PC-3 (cell line): Measurements from ENCODE around the gene SRRM2. TPM values are rescaled to one million over a fixed set of nuclear protein-coding genes. Genes with fewer than 3 reads are reported as not detected.

ENCODE experiments used
- ATAC-seq: fragments of 200-7000 bp; cut with Tn5 transposase; 2 replicates; pipeline ENCODE4 v1.9.1; 2020; ENCODE audit warnings: mild to moderate bottlenecking, moderate library complexity
- BruUV-seq: library from RNA; stranded (reverse); fragments of 400-500 nt; replicated peaks from 2 replicates; lab custom pipeline; 2021; lab: Mats Ljungman, UMichigan
- CTCF ChIA-PET: fragments of 300-600 bp; sonication (Branson Sonifier 250); formaldehyde crosslinking; loops from one replicate; lab custom pipeline; 2022; ENCODE audit warnings: antibody characterized with exemption; lab: Charles Lee
- POLR2A ChIA-PET: fragments of 300-600 bp; sonication (Branson Sonifier 250); formaldehyde crosslinking; loops from one replicate; lab custom pipeline; 2022; ENCODE audit warnings: antibody characterized with exemption; ENCODE audit not compliant: unreplicated experiment; lab: Charles Lee
- DNase-seq: peaks from one replicate; pipeline ENCODE4 v3.0.0-alpha.2; 2015
- H2AFZ ChIP-seq: fragments of 300-600 bp; sonication (generic); 2 replicates; pipeline ENCODE4 v1.6.0; 2016; ENCODE audit warnings: antibody characterized with exemption, low read length
- H3F3A ChIP-seq: fragments of 300-600 bp; sonication (generic); one replicate; pipeline ENCODE4 v1.6.0; 2017; ENCODE audit warnings: antibody characterized with exemption, low read length, control low read depth, mild to moderate bottlenecking; ENCODE audit not compliant: unreplicated experiment
- H3K27ac ChIP-seq: fragments of 300-600 bp; sonication (generic); 2 replicates; pipeline ENCODE4 v1.5.1; 2016; ENCODE audit warnings: mild to moderate bottlenecking, low read length
- H3K27me3 ChIP-seq: fragments of 300-600 bp; sonication (generic); 2 replicates; pipeline ENCODE4 v1.6.1; 2016; ENCODE audit warnings: low read length, mixed read lengths
- H3K36me3 ChIP-seq: fragments of 300-600 bp; sonication (generic); 2 replicates; pipeline ENCODE4 v1.6.1; 2016; ENCODE audit warnings: low read depth, mixed run types, low read length, mixed read lengths
- H3K4me1 ChIP-seq: fragments of 300-600 bp; sonication (generic); 2 replicates; pipeline ENCODE4 v1.5.1; 2016; ENCODE audit warnings: low read length; ENCODE audit not compliant: insufficient read depth
- H3K4me2 ChIP-seq: fragments of 300-600 bp; sonication (generic); 2 replicates; pipeline ENCODE4 v1.6.0; 2016; ENCODE audit warnings: low read length
- H3K4me3 ChIP-seq: fragments of 300-600 bp; sonication (generic); 2 replicates; pipeline ENCODE4 v1.5.1; 2016; ENCODE audit warnings: mild to moderate bottlenecking, low read length, mixed read lengths
- H3K79me2 ChIP-seq: fragments of 300-600 bp; sonication (generic); 2 replicates; pipeline ENCODE4 v1.6.1; 2017; ENCODE audit warnings: low read length, mixed read lengths
- H3K9ac ChIP-seq: fragments of 300-600 bp; sonication (generic); 2 replicates; pipeline ENCODE4 v1.6.0; 2016; ENCODE audit warnings: mild to moderate bottlenecking, low read length
- H3K9me2 ChIP-seq: fragments of 300-600 bp; sonication (generic); replicated peaks from 2 replicates; pipeline ENCODE4 v1.6.1; 2016; ENCODE audit warnings: mixed run types, low read length, mixed read lengths
- H3K9me3 ChIP-seq: fragments of 300-600 bp; sonication (generic); 2 replicates; pipeline ENCODE4 v1.6.1; 2016; ENCODE audit warnings: low read length, mixed read lengths
- H4K20me1 ChIP-seq: fragments of 300-600 bp; sonication (generic); 2 replicates; pipeline ENCODE4 v1.6.1; 2016; ENCODE audit warnings: low read length, mixed read lengths
- CTCF ChIP-seq: fragments of 300-600 bp; sonication (generic); conservative IDR thresholded peaks from 2 replicates; pipeline ENCODE4 v1.5.1; 2017; ENCODE audit warnings: antibody characterized with exemption, low read depth, mild to moderate bottlenecking, low read length
- EZH2 ChIP-seq: fragments of 300-600 bp; sonication (generic); IDR thresholded peaks from one replicate; pipeline ENCODE4 v1.6.1; 2017; ENCODE audit warnings: antibody characterized with exemption, mild to moderate bottlenecking, low read length; ENCODE audit not compliant: unreplicated experiment
- EZH2phosphoT487 ChIP-seq: fragments of 300-600 bp; sonication (generic); IDR thresholded peaks from 2 replicates; pipeline ENCODE4 v1.6.1; 2018; ENCODE audit warnings: mild to moderate bottlenecking, antibody characterized with exemption, low read length, borderline replicate concordance
- intact Hi-C: fragments of 100-400 bp; cut with micrococcal nuclease; formaldehyde crosslinking; loops from 2 replicates; pipeline ENCODE4 v1.9.0; 2023
- total RNA-seq: library from RNA; depleted of rRNA; stranded (reverse); fragments of >200 nt; gene quantifications from 2 replicates; pipeline ENCODE4 v1.2.3, GENCODE V29; 2014

SRRM2 gene
- total RNA-seq, 1 experiment from 2014 or later = 72.6 TPM

GRCh38 chr16:2766430-2767139 is 14.1 kb downstream of the SRRM2 start:
- TF ChIP-seq EZH2phosphoT487 = no peak

GRCh38 chr16:2767140-2767731 is 14.8 kb downstream of the SRRM2 start:
- Histone ChIP-seq H3K9ac (no peak overlapping the region), H3K4me1 (no peaks in the 10 kb centered on the region), H3K36me3 (peaks cover 76% of the 10 kb centered on the region), H3K27ac (no peak overlapping the region), H2AFZ (no peak overlapping the region), H3K9me2 (no peaks in the 10 kb centered on the region), H3K4me2 (no peak overlapping the region), H4K20me1 (peaks cover 36% of the 10 kb centered on the region; the same call in 1 of the 2 replicates), H3K9me3 (no peaks in the 10 kb centered on the region), H3K4me3 (no peak overlapping the region), H3K27me3 (no peaks in the 10 kb centered on the region), H3K79me2 (peaks cover 56% of the 10 kb centered on the region), H3F3A (no peaks in the 10 kb centered on the region)
- DNase-seq (no peak), ATAC-seq (no peak)
- intact Hi-C loops = no loop called here
- TF ChIP-seq CTCF (no peak), EZH2phosphoT487 (no peak), EZH2 (no peak)
- ChIA-PET CTCF (no interaction called here), POLR2A (no interaction called here)
- BruUV-seq = no TSS peak

More at GRCh38 chr16:2766430-2767139, 14.1 kb downstream of the SRRM2 start:
- H3K9ac ChIP-seq = no peak overlapping the region
- no peak overlapping the region for H3K4me2 ChIP-seq
- H3K36me3 ChIP-seq = peaks cover 81% of the 10 kb centered on the region
- ChIA-PET CTCF (no interaction called here), POLR2A (no interaction called here)
- no peaks in the 10 kb centered on the region for H3K4me1 ChIP-seq
- H3F3A ChIP-seq = no peaks in the 10 kb centered on the region
- H3K4me3 ChIP-seq = no peak overlapping the region
- no TSS peak for BruUV-seq
- DNase-seq = no peak
- no peak overlapping the region for H2AFZ ChIP-seq
- no peak overlapping the region for H3K27ac ChIP-seq
- intact Hi-C loops = no loop called here
- H3K79me2 ChIP-seq = peaks cover 63% of the 10 kb centered on the region
- H3K9me2 ChIP-seq = no peaks in the 10 kb centered on the region
- H3K9me3 ChIP-seq = no peaks in the 10 kb centered on the region
- ATAC-seq = no peak
- no peaks in the 10 kb centered on the region for H3K27me3 ChIP-seq
- H4K20me1 ChIP-seq = peaks cover 36% of the 10 kb centered on the region; the same call in 1 of the 2 replicates

GRCh38 chr16:2767891-2768290 is 15.5 kb downstream of the SRRM2 start:
- TF ChIP-seq EZH2phosphoT487 = no peak
- TF ChIP-seq EZH2 = no peak
- TF ChIP-seq CTCF = no peak
- intact Hi-C loops = no loop called here
- no peak overlapping the region for H3K27ac ChIP-seq
- no peaks in the 10 kb centered on the region for H3F3A ChIP-seq
- peaks cover 50% of the 10 kb centered on the region for H3K79me2 ChIP-seq
- H4K20me1 ChIP-seq = peaks cover 36% of the 10 kb centered on the region; the same call in 1 of the 2 replicates
- ATAC-seq = no peak
- H3K9me2 ChIP-seq = no peaks in the 10 kb centered on the region
- peak; percentile 21 for DNase-seq
- no peak overlapping the region for H3K9ac ChIP-seq
- H3K36me3 ChIP-seq = peaks cover 70% of the 10 kb centered on the region
- H3K4me2 ChIP-seq = no peak overlapping the region
- H3K4me1 ChIP-seq = peaks cover 2% of the 10 kb centered on the region; the same call in 1 of the 2 replicates
- no TSS peak for BruUV-seq
- H2AFZ ChIP-seq = no peak overlapping the region
- H3K27me3 ChIP-seq = no peaks in the 10 kb centered on the region
- ChIA-PET CTCF (no interaction called here), POLR2A (no interaction called here)
- no peaks in the 10 kb centered on the region for H3K9me3 ChIP-seq
- H3K4me3 ChIP-seq = no peak overlapping the region
